ENCODE measurements around the gene PTPRH. TPM values are rescaled to one million over a fixed set of nuclear protein-coding genes. Genes with fewer than 3 reads are reported as not detected.

Gene PTPRH
- total RNA-seq, 4 donors from 2014 or later: 0.39 to 0.56 (median 0.48) TPM

GRCh38 chr19:55131421-55131820 is 77.9 kb downstream of the PTPRH start:
- DNase-seq: no peak
- peak overlapping the region in 2 of 4 donors; percentile 29 to 67 for H3K27ac ChIP-seq
- no peak for TF ChIP-seq POLR2A (IDR thresholded peaks at IDR 0.05)
- TF ChIP-seq CTCF (IDR thresholded peaks at IDR 0.05 in 4 of 5, conservative IDR thresholded peaks at IDR 0.05 in 1 of 5): no peak
- no peaks in the 10 kb centered on the region for H3K9me3 ChIP-seq
- no peak for ATAC-seq
- intact Hi-C loops (cut with DNase I; ENCODE audit: low total_unique reads) (no loop called here), in situ Hi-C loops (cut with MboI; ENCODE audit: low sequenced_read_pairs in 4 of 4) (loop anchor here in 2 of 4 donors (25.0 kb wide), 2 partner anchors 281 to 506 kb away; partner anchors contain the start of genes CCDC106 (in 1 of the 2), UBE2S (in 1 of the 2), ZNF580 (in 1 of the 2) and ZNF581 (in 1 of the 2))
- H3K4me3 ChIP-seq: no peak overlapping the region
- no peaks in the 10 kb centered on the region for H3K27me3 ChIP-seq
- no peaks in the 10 kb centered on the region for H3K4me1 ChIP-seq
- no peaks in the 10 kb centered on the region for H3K36me3 ChIP-seq

Small RNA genes lying within 50 kb of the gene (microRNA-seq; reads per million reads assigned to microRNA genes)
- 0 reads per million in 2 donors for gene MIR6802 (ENCODE audit: borderline replicate concordance in 2 of 2)
- gene MIR6803 (ENCODE audit: borderline replicate concordance in 2 of 2): 6.0 to 14.2 reads per million in 2 donors
- gene MIR6804 (ENCODE audit: borderline replicate concordance in 2 of 2): 0 to 0.85 reads per million in 2 donors

Other genes starting within 250 kb of the PTPRH start
- under 1 TPM in 1 of 4 donors, not detected in 3; 0.23 TPM for gene NLRP2, start 243.1 kb downstream of the PTPRH start, total RNA-seq
- gene GP6, start 171.2 kb downstream of the PTPRH start, total RNA-seq: under 1 TPM in 1 of 4 donors, not detected in 3; 0.16 TPM
- gene RDH13, start 146.4 kb downstream of the PTPRH start, total RNA-seq: 10 to 100 TPM in 1 of 4 donors, 1 to 10 TPM in 3; 5.2 to 10.5 (median 7.6) TPM
- 1 to 10 TPM in 2 of 4 donors, under 1 TPM in 2; 0.25 to 2.4 (median 1.3) TPM for gene EPS8L1, start 133.6 kb downstream of the PTPRH start, total RNA-seq
- 10 to 100 TPM; 22.6 to 28.2 (median 26.2) TPM for gene PPP1R12C, start 91.9 kb downstream of the PTPRH start, total RNA-seq
- gene TNNT1, start 60.3 kb downstream of the PTPRH start, total RNA-seq: 1,000 to 10,000 TPM; 2,342 to 9,166 (median 6,627) TPM
- 1 to 10 TPM; 1.6 to 6.2 (median 5.5) TPM for gene TNNI3, start 51.8 kb downstream of the PTPRH start, total RNA-seq
- under 1 TPM in 1 of 4 donors, not detected in 3; 0.39 TPM for gene DNAAF3, start 42.9 kb downstream of the PTPRH start, total RNA-seq
- gene SYT5, start 29.2 kb downstream of the PTPRH start, total RNA-seq: not detected
- gene TMEM86B, start 19.3 kb upstream of the PTPRH start, total RNA-seq: 1 to 10 TPM in 3 of 4 donors, under 1 TPM in 1; 0.87 to 5.0 (median 1.7) TPM
- gene PPP6R1, start 49.5 kb upstream of the PTPRH start, total RNA-seq: 10 to 100 TPM; 14.6 to 47.9 (median 39.6) TPM
- 10 to 100 TPM; 18.5 to 41.7 (median 36.7) TPM for gene HSPBP1, start 70.6 kb upstream of the PTPRH start, total RNA-seq
- not detected for gene BRSK1, start 74.5 kb upstream of the PTPRH start, total RNA-seq
- 1 to 10 TPM in 1 of 4 donors, under 1 TPM in 1, not detected in 2; 0.40 to 3.3 TPM for gene TMEM150B, start 115.8 kb upstream of the PTPRH start, total RNA-seq
- gene KMT5C, start 130.4 kb upstream of the PTPRH start, total RNA-seq: 1 to 10 TPM; 2.5 to 5.4 (median 4.5) TPM
- not detected for gene COX6B2, start 145.2 kb upstream of the PTPRH start, total RNA-seq
- gene GARIN5B, start 153.8 kb upstream of the PTPRH start, total RNA-seq: not detected
- gene IL11, start 161.0 kb upstream of the PTPRH start, total RNA-seq: under 1 TPM in 1 of 4 donors, not detected in 3; 0.66 TPM
- gene TMEM190, start 167.3 kb upstream of the PTPRH start, total RNA-seq: not detected
- 1 to 10 TPM; 1.3 to 4.7 (median 2.1) TPM for gene TMEM238, start 174.8 kb upstream of the PTPRH start, total RNA-seq
- 100 to 1,000 TPM; 123 to 278 (median 206) TPM for gene RPL28, start 176.4 kb upstream of the PTPRH start, total RNA-seq
- 10 to 100 TPM in 3 of 4 donors, 1 to 10 TPM in 1; 7.7 to 14.6 (median 13.4) TPM for gene UBE2S, start 198.3 kb upstream of the PTPRH start, total RNA-seq
- not detected for gene SHISA7, start 233.8 kb upstream of the PTPRH start, total RNA-seq

Measured in gastrocnemius medialis (tissue), 4 donors.